Measurements from ENCODE around the gene UVSSA. TPM values are rescaled to one million over a fixed set of nuclear protein-coding genes. Genes with fewer than 3 reads are reported as not detected.

Gene UVSSA
- total RNA-seq, 1 donor from 2014 or later = 5.9 TPM

- Histone ChIP-seq H3K36me3 (peaks cover 28% of the 10 kb centered on the region), H3K4me3 (no peak overlapping the region), H3K4me1 (no peaks in the 10 kb centered on the region), H3K27ac (replicated peaks) (no peak overlapping the region), H3K9me3 (replicated peaks) (no peaks in the 10 kb centered on the region), H3K27me3 (ENCODE audit: low read depth) (no peaks in the 10 kb centered on the region)
- TF ChIP-seq CTCF (IDR thresholded peaks at IDR 0.05; ENCODE audit: borderline replicate concordance) = no peak
- DNase-seq = peak; percentile 13
- intact Hi-C loops (cut with micrococcal nuclease) = no loop called here
Observed at GRCh38 chr4:1378559-1379231, 31.7 kb downstream of the UVSSA start.

GRCh38 chr4:1379351-1379781, 32.4 kb downstream of the UVSSA start:
- Histone ChIP-seq H3K36me3 (peaks cover 34% of the 10 kb centered on the region), H3K4me1 (no peaks in the 10 kb centered on the region), H3K4me3 (no peak overlapping the region), H3K27me3 (ENCODE audit: low read depth) (no peaks in the 10 kb centered on the region), H3K27ac (replicated peaks) (no peak overlapping the region), H3K9me3 (replicated peaks) (no peaks in the 10 kb centered on the region)
- no peak for TF ChIP-seq CTCF (IDR thresholded peaks at IDR 0.05; ENCODE audit: borderline replicate concordance)
- peak; percentile 7 for DNase-seq
- intact Hi-C loops (cut with micrococcal nuclease) = no loop called here

- H3K4me3 ChIP-seq = no peak overlapping the region
- no peaks in the 10 kb centered on the region for H3K4me1 ChIP-seq
- intact Hi-C loops (cut with micrococcal nuclease) = no loop called here
- TF ChIP-seq CTCF (IDR thresholded peaks at IDR 0.05; ENCODE audit: borderline replicate concordance) = no peak
- no peaks in the 10 kb centered on the region for H3K27me3 ChIP-seq (ENCODE audit: low read depth)
- no peak for DNase-seq
- peaks cover 38% of the 10 kb centered on the region for H3K36me3 ChIP-seq
- no peak overlapping the region for H3K27ac ChIP-seq (replicated peaks)
- H3K9me3 ChIP-seq (replicated peaks) = no peaks in the 10 kb centered on the region
Observed at GRCh38 chr4:1379801-1380331, 32.9 kb downstream of the UVSSA start.

GRCh38 chr4:1380368-1381151, 33.6 kb downstream of the UVSSA start:
- H3K27ac ChIP-seq (replicated peaks) = no peak overlapping the region
- H3K4me3 ChIP-seq = no peak overlapping the region
- intact Hi-C loops (cut with micrococcal nuclease) = no loop called here
- H3K27me3 ChIP-seq (ENCODE audit: low read depth) = no peaks in the 10 kb centered on the region
- DNase-seq = peak; percentile 8
- H3K4me1 ChIP-seq = no peaks in the 10 kb centered on the region
- H3K36me3 ChIP-seq = peaks cover 38% of the 10 kb centered on the region
- no peaks in the 10 kb centered on the region for H3K9me3 ChIP-seq (replicated peaks)
- TF ChIP-seq CTCF (IDR thresholded peaks at IDR 0.05; ENCODE audit: borderline replicate concordance) = no peak

GRCh38 chr4:1381181-1381621, 34.2 kb downstream of the UVSSA start:
- intact Hi-C loops (cut with micrococcal nuclease) = no loop called here
- Histone ChIP-seq H3K4me1 (no peaks in the 10 kb centered on the region), H3K9me3 (replicated peaks) (no peaks in the 10 kb centered on the region), H3K27me3 (ENCODE audit: low read depth) (no peaks in the 10 kb centered on the region), H3K4me3 (no peak overlapping the region), H3K27ac (replicated peaks) (no peak overlapping the region), H3K36me3 (peaks cover 38% of the 10 kb centered on the region)
- peak; percentile 5 for DNase-seq
- no peak for TF ChIP-seq CTCF (IDR thresholded peaks at IDR 0.05; ENCODE audit: borderline replicate concordance)
